OCI-LY7 (cell line): Measurements from ENCODE around the gene TUBA1A. TPM values are rescaled to one million over a fixed set of nuclear protein-coding genes. Genes with fewer than 3 reads are reported as not detected.

ENCODE experiments used
- BruUV-seq: library from RNA; stranded (reverse); fragments of 400-500 nt; replicated peaks from 2 replicates; lab custom pipeline; 2021; lab: Mats Ljungman, UMichigan
- CTCF ChIA-PET: fragments of 300-600 bp; sonication (Branson Sonifier 250); formaldehyde crosslinking; loops from one replicate; lab custom pipeline; 2022; ENCODE audit warnings: antibody characterized with exemption; ENCODE audit not compliant: unreplicated experiment; lab: Charles Lee
- POLR2A ChIA-PET: fragments of 300-600 bp; sonication (Branson Sonifier 250); formaldehyde crosslinking; loops from one replicate; lab custom pipeline; 2022; ENCODE audit warnings: antibody characterized with exemption; lab: Charles Lee
- DNase-seq: peaks from one replicate; pipeline ENCODE4 v3.0.0-alpha.2; 2015; ENCODE audit warnings: low spot score
- H2AFZ ChIP-seq: fragments of 200-600 bp; sonication (generic), shearing (Covaris generic); 2 replicates; pipeline ENCODE4 v1.6.1; 2014; ENCODE audit warnings: mild to moderate bottlenecking, antibody characterized with exemption, low read length, moderate library complexity
- H3K27ac ChIP-seq: fragments of 200-600 bp; sonication (generic); 2 replicates; pipeline ENCODE4 v1.5.1; 2014; ENCODE audit warnings: mixed run types, low read depth, mild to moderate bottlenecking, moderate library complexity, low read length, inconsistent platforms; ENCODE audit not compliant: poor library complexity, severe bottlenecking
- H3K36me3 ChIP-seq: fragments of 200-600 bp; sonication (generic); 2 replicates; pipeline ENCODE4 v1.6.1; 2014; ENCODE audit warnings: mild to moderate bottlenecking, antibody characterized with exemption, low read length, moderate library complexity, mixed read lengths; ENCODE audit not compliant: insufficient read depth
- H3K4me1 ChIP-seq: fragments of 200-600 bp; sonication (generic); 2 replicates; pipeline ENCODE4 v1.5.1; 2014; ENCODE audit warnings: mild to moderate bottlenecking, low read length; ENCODE audit not compliant: insufficient read depth, poor library complexity, severe bottlenecking
- H3K4me2 ChIP-seq: fragments of 200-600 bp; sonication (generic); 2 replicates; pipeline ENCODE4 v1.6.1; 2014; ENCODE audit warnings: mild to moderate bottlenecking, low read length
- H3K4me3 ChIP-seq: fragments of 200-600 bp; sonication (generic); 2 replicates; pipeline ENCODE4 v1.5.1; 2014; ENCODE audit warnings: mild to moderate bottlenecking, low read depth, low read length; ENCODE audit not compliant: poor library complexity, severe bottlenecking
- H3K79me2 ChIP-seq: fragments of 200-600 bp; sonication (generic); 2 replicates; pipeline ENCODE4 v1.6.1; 2016; ENCODE audit warnings: low read depth, mild to moderate bottlenecking, low read length, moderate library complexity, mixed read lengths; ENCODE audit not compliant: insufficient read depth
- H3K9me2 ChIP-seq: fragments of 200-600 bp; sonication (generic); 2 replicates; pipeline ENCODE4 v1.6.1; 2016; ENCODE audit warnings: mild to moderate bottlenecking, low read length, mixed read lengths; ENCODE audit not compliant: insufficient read depth
- H3K9me3 ChIP-seq: fragments of 200-600 bp; sonication (generic); 2 replicates; pipeline ENCODE4 v1.6.1; 2014; ENCODE audit warnings: mild to moderate bottlenecking, mixed run types, low read length, mixed read lengths
- H4K20me1 ChIP-seq: fragments of 200-600 bp; sonication (generic); 2 replicates; pipeline ENCODE4 v1.6.1; 2014; ENCODE audit warnings: mild to moderate bottlenecking, antibody characterized with exemption, low read length, moderate library complexity, mixed read lengths; ENCODE audit not compliant: insufficient read depth
- CTCF ChIP-seq: fragments of 200-600 bp; sonication (generic); conservative IDR thresholded peaks from 2 replicates; pipeline ENCODE4 v1.5.1; 2014; ENCODE audit warnings: mild to moderate bottlenecking, antibody characterized with exemption, low read length, moderate library complexity, mixed read lengths
- EZH2phosphoT487 ChIP-seq: fragments of 200-600 bp; sonication (generic); IDR thresholded peaks from 2 replicates; pipeline ENCODE4 v1.6.1; 2018; ENCODE audit warnings: low read depth, borderline replicate concordance, mild to moderate bottlenecking, mixed run types, antibody characterized with exemption, low read length, moderate library complexity, mixed read lengths
- intact Hi-C: fragments of 100-400 bp; cut with micrococcal nuclease; formaldehyde crosslinking; loops from one replicate; pipeline ENCODE4 v1.10.0; 2022; ENCODE audit not compliant: unreplicated experiment
- total RNA-seq, 2 experiments: library from RNA; depleted of rRNA in 1 of 2; stranded (reverse); fragments of >200 nt in 1 of 2; shearing (Covaris generic) in 1 of 2; gene quantifications; 2 replicates each; pipeline ENCODE4 v1.2.3, GENCODE V29; 2014 to 2022

TUBA1A gene
- total RNA-seq, 2 experiments from 2014 or later, result 136 to 214 TPM

GRCh38 chr12:49201595-49202295 lies 12.9 kb upstream of the TUBA1A start:
- no peak for DNase-seq
- H3K4me2 ChIP-seq, result peak overlapping the region; percentile 45
- intact Hi-C loops, result no loop called here
- no peak overlapping the region for H3K4me3 ChIP-seq
- CTCF ChIA-PET, result no interaction called here
- H3K36me3 ChIP-seq, result no peaks in the 10 kb centered on the region
- H3K79me2 ChIP-seq, result no peaks in the 10 kb centered on the region
- H3K27ac ChIP-seq, result no peak overlapping the region
- no peaks in the 10 kb centered on the region for H3K9me3 ChIP-seq
- H4K20me1 ChIP-seq, result no peaks in the 10 kb centered on the region
- peak overlapping the region; percentile 69; the same call in 1 of the 2 replicates for H2AFZ ChIP-seq
- POLR2A ChIA-PET, result interaction anchor here (3.9 kb wide), 1 partner anchor 13 kb away, joined by 18 read pairs; the partner anchor contains the start of gene TUBA1A
- no peak for TF ChIP-seq EZH2phosphoT487
- no peak for TF ChIP-seq CTCF
- H3K9me2 ChIP-seq, result no peaks in the 10 kb centered on the region
- peaks cover 16% of the 10 kb centered on the region for H3K4me1 ChIP-seq
- BruUV-seq, result no TSS peak

GRCh38 chr12:49200919-49201594 lies 12.2 kb upstream of the TUBA1A start:
- DNase-seq, result peak; percentile 64
- CTCF ChIA-PET, result no interaction called here
- intact Hi-C loops, result no loop called here

More at GRCh38 chr12:49200919-49201594, 12.2 kb upstream of the TUBA1A start:
- Histone ChIP-seq H3K79me2 (no peaks in the 10 kb centered on the region), H3K4me2 (peak overlapping the region; percentile 45), H3K27ac (no peak overlapping the region), H3K9me2 (no peaks in the 10 kb centered on the region), H3K36me3 (no peaks in the 10 kb centered on the region), H4K20me1 (no peaks in the 10 kb centered on the region), H3K9me3 (no peaks in the 10 kb centered on the region), H3K4me1 (peaks cover 16% of the 10 kb centered on the region), H2AFZ (peak overlapping the region; percentile 69), H3K4me3 (no peak overlapping the region)
- no peak for TF ChIP-seq CTCF
- no peak for TF ChIP-seq EZH2phosphoT487
- POLR2A ChIA-PET, result interaction anchor here (3.9 kb wide), 1 partner anchor 12 kb away, joined by 18 read pairs; the partner anchor contains the start of gene TUBA1A
- no TSS peak for BruUV-seq
